ENCODE results near the gene SLC30A9.

SLC30A9 gene

DNA sequence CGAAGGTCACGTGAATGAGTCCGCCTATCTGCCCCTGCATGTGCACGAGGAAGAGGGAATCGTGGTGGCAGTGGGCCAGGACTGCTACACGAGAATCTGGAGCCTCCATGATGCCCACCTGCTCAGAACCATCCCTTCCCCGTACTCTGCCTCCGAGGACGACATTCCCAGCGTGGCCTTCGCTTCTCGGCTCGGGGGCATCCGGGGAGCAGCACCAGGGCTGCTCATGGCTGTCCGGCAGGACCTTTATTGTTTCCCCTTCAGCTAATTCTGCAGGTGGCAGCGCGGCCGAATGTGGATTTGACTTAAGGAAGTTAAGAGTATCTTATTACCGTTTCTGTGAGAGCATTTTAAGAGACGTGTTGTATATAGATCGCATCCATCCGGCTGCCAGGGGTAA lies 7.6 kb upstream of the SLC30A9 start:
- TF ChIP-seq, protein P1, sequence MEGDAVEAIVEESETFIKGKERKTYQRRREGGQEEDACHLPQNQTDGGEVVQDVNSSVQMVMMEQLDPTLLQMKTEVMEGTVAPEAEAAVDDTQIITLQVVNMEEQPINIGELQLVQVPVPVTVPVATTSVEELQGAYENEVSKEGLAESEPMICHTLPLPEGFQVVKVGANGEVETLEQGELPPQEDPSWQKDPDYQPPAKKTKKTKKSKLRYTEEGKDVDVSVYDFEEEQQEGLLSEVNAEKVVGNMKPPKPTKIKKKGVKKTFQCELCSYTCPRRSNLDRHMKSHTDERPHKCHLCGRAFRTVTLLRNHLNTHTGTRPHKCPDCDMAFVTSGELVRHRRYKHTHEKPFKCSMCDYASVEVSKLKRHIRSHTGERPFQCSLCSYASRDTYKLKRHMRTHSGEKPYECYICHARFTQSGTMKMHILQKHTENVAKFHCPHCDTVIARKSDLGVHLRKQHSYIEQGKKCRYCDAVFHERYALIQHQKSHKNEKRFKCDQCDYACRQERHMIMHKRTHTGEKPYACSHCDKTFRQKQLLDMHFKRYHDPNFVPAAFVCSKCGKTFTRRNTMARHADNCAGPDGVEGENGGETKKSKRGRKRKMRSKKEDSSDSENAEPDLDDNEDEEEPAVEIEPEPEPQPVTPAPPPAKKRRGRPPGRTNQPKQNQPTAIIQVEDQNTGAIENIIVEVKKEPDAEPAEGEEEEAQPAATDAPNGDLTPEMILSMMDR (IDR thresholded peaks at IDR 0.05), result no peak
- no peak overlapping the region for H3K4me3 ChIP-seq
- DNase-seq (ENCODE audit: low spot score), result no peak
- H3K27ac ChIP-seq, result no peak overlapping the region

- no peak for DNase-seq (ENCODE audit: low spot score)
- Histone ChIP-seq H3K4me3 (no peak overlapping the region), H3K27ac (no peak overlapping the region)
- TF ChIP-seq, protein P1 (IDR thresholded peaks at IDR 0.05), result no peak
These were observed 5.2 kb upstream of the SLC30A9 start for GRCh38 chr4:41985151-41985550.

GRCh38 chr4:41989994-41990364 lies 351 bp upstream of the SLC30A9 start:
- TF ChIP-seq, protein P1 (IDR thresholded peaks at IDR 0.05), result no peak
- Histone ChIP-seq H3K4me3 (peak overlapping the region; percentile 93), H3K27ac (peak overlapping the region; percentile 75 to 87)
- DNase-seq (ENCODE audit: low spot score), result no peak

- H3K4me3 ChIP-seq, result peak overlapping the region; percentile 93
These were observed 1.8 kb downstream of the SLC30A9 start for GRCh38 chr4:41991916-41992767.

GRCh38 chr4:41992967-41993857 lies 2.9 kb downstream of the SLC30A9 start:
- TF ChIP-seq, protein P1 (IDR thresholded peaks at IDR 0.05), result no peak
- Histone ChIP-seq H3K27ac (no peak overlapping the region), H3K4me3 (no peak overlapping the region)
- no peak for DNase-seq (ENCODE audit: low spot score)

More at GRCh38 chr4:41991916-41992767, 1.8 kb downstream of the SLC30A9 start:
- DNase-seq (ENCODE audit: low spot score), result no peak
- no peak overlapping the region for H3K27ac ChIP-seq
- TF ChIP-seq, protein P1 (IDR thresholded peaks at IDR 0.05), result no peak

DNA sequence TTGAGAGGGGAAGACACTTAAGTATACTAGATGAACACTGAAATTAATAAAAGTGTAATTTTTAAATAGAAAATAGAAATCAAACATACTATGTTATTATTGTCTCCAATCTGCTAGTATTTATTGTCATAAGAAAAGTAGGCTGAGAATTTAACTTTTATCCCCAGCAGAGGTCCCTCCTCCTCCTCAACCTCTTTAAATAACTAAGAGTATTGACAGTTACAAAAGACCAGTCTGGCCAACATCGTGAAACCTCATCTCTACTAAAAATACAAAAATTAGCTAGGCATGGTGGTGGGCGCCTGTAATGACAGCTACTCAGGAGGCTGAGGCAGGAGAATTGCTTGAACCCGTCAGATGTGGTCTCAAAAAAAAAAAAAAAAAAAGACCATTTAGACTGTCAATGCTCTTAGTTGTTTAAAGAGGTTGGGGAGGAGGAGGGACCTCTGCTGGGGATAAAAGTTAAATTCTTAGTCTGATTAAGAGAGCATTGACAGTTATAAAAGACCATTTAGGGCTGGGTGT lies 4.2 kb downstream of the SLC30A9 start:
- Histone ChIP-seq H3K27ac (no peak overlapping the region), H3K4me3 (no peak overlapping the region)
- TF ChIP-seq, protein P1 (IDR thresholded peaks at IDR 0.05), result no peak
- DNase-seq (ENCODE audit: low spot score), result no peak
